Renal cortex interstitium (tissue), 11 donors: Measurements from ENCODE around the gene CTSS. TPM values are rescaled to one million over a fixed set of nuclear protein-coding genes. Genes with fewer than 3 reads are reported as not detected.
"Not testable (repeated sequence)": the region's sequence is repeated elsewhere in the genome, so short reads cannot be mapped to it uniquely, and the experiment has no call there.

Experiments used
- DNase-seq, 11 donors: peaks; one replicate each; pipeline ENCODE4 v3.0.0-alpha.2; 2013; ENCODE audit warnings: low read depth in 9 of 11, low spot score in 4 of 11; ENCODE audit errors: extremely low read depth in 1 of 11
- polyA plus RNA-seq, 3 donors: library from polyadenylated mRNA; unstranded; fragments of 120-200 nt; gene quantifications; one replicate each; pipeline ENCODE4 v1.2.1, GENCODE V29; 2013; ENCODE audit not compliant: insufficient read length in 3 of 3

Gene CTSS
- polyA plus RNA-seq, 3 donors: 12.3 to 14.0 (median 13.5) TPM

GRCh38 chr1:150788946-150789345, 23.4 kb upstream of the CTSS start:
- no peak for DNase-seq

GRCh38 chr1:150787455-150787854, 21.9 kb upstream of the CTSS start:
- DNase-seq: no peak

- no peak for DNase-seq
These were observed 14.9 kb upstream of the CTSS start for GRCh38 chr1:150780510-150780909.

GRCh38 chr1:150778409-150778808, 12.8 kb upstream of the CTSS start:
- DNase-seq: no peak

- no peak for DNase-seq
These were observed 12.0 kb upstream of the CTSS start for GRCh38 chr1:150777544-150777943.

- DNase-seq: not testable (repeated sequence)
These were observed 10.4 kb upstream of the CTSS start for GRCh38 chr1:150775931-150776505.

GRCh38 chr1:150775276-150775675, 9.7 kb upstream of the CTSS start:
- DNase-seq: no peak

- DNase-seq: no peak
These were observed 6.7 kb upstream of the CTSS start for GRCh38 chr1:150772326-150772725.

GRCh38 chr1:150767704-150768103, 2.1 kb upstream of the CTSS start:
- not testable (repeated sequence) for DNase-seq

- DNase-seq: not testable (repeated sequence)
These were observed 361 bp upstream of the CTSS start for GRCh38 chr1:150765977-150766301.

GRCh38 chr1:150764617-150765101, 919 bp downstream of the CTSS start:
- DNase-seq: no peak

GRCh38 chr1:150763018-150763417, 2.6 kb downstream of the CTSS start:
- no peak for DNase-seq

- no peak for DNase-seq
These were observed 3.0 kb downstream of the CTSS start for GRCh38 chr1:150762552-150762951.

GRCh38 chr1:150761801-150762200, 3.8 kb downstream of the CTSS start:
- no peak for DNase-seq

- no peak for DNase-seq
These were observed 5.6 kb downstream of the CTSS start for GRCh38 chr1:150760013-150760412.

GRCh38 chr1:150753416-150753815, 12.2 kb downstream of the CTSS start:
- no peak for DNase-seq

- no peak for DNase-seq
These were observed 14.1 kb downstream of the CTSS start for GRCh38 chr1:150751443-150751842.

- DNase-seq: no peak
These were observed 15.8 kb downstream of the CTSS start for GRCh38 chr1:150749720-150750311.

- DNase-seq: no peak
These were observed 16.5 kb downstream of the CTSS start for GRCh38 chr1:150748878-150749719.

GRCh38 chr1:150730130-150730721, 35.4 kb downstream of the CTSS start:
- DNase-seq: no peak
